ENCODE measurements around the gene LPP. TPM values are rescaled to one million over a fixed set of nuclear protein-coding genes. Genes with fewer than 3 reads are reported as not detected.

Gene LPP
- polyA plus RNA-seq, 1 experiment = 60.0 TPM

- ChIA-PET POLR2A (interaction anchor here (0.5 kb wide), 1 partner anchor 61 kb away, joined by 14 read pairs; no protein-coding TSS in a partner anchor), CTCF (interaction anchor here (0.8 kb wide), 1 partner anchor 469 kb away, joined by 4 read pairs; no protein-coding TSS in a partner anchor)
- no peak for TF ChIP-seq CTCF (IDR thresholded peaks at IDR 0.05; ENCODE audit: insufficient read depth, low read depth, low read length)
- H3K36me3 ChIP-seq (ENCODE audit: control insufficient read depth, insufficient read depth, low read length) = no peaks in the 10 kb centered on the region
- H3K27me3 ChIP-seq (ENCODE audit: control insufficient read depth, insufficient read depth, low read length) = no peaks in the 10 kb centered on the region
- no peak overlapping the region for H3K4me3 ChIP-seq (ENCODE audit: low read depth, low read length)
- no peak for DNase-seq (ENCODE audit: low read depth)
Measured at GRCh38 chr3:188209740-188210139, 55.8 kb downstream of the LPP start.

- Histone ChIP-seq H3K4me3 (ENCODE audit: low read depth, low read length) (no peak overlapping the region), H3K27me3 (ENCODE audit: control insufficient read depth, insufficient read depth, low read length) (no peaks in the 10 kb centered on the region), H3K36me3 (ENCODE audit: control insufficient read depth, insufficient read depth, low read length) (no peaks in the 10 kb centered on the region)
- no peak for TF ChIP-seq CTCF (IDR thresholded peaks at IDR 0.05; ENCODE audit: insufficient read depth, low read depth, low read length)
- no peak for DNase-seq (ENCODE audit: low read depth)
- ChIA-PET CTCF (interaction anchor here (1.0 to 1.4 kb wide), 2 partner anchors 11 to 20 kb away, joined by 3 read pairs; no protein-coding TSS in a partner anchor), POLR2A (no interaction called here)
Measured at GRCh38 chr3:188211476-188211875, 57.5 kb downstream of the LPP start.

- Histone ChIP-seq H3K4me3 (ENCODE audit: low read depth, low read length) (no peak overlapping the region), H3K27me3 (ENCODE audit: control insufficient read depth, insufficient read depth, low read length) (no peaks in the 10 kb centered on the region), H3K36me3 (ENCODE audit: control insufficient read depth, insufficient read depth, low read length) (no peaks in the 10 kb centered on the region)
- TF ChIP-seq CTCF (IDR thresholded peaks at IDR 0.05; ENCODE audit: insufficient read depth, low read depth, low read length) = no peak
- CTCF ChIA-PET = interaction anchor here (1.0 kb wide), 1 partner anchor 19 kb away, joined by 3 read pairs; no protein-coding TSS in a partner anchor
- no peak for DNase-seq (ENCODE audit: low read depth)
- POLR2A ChIA-PET = no interaction called here
Measured at GRCh38 chr3:188212308-188212969, 58.5 kb downstream of the LPP start.

- Histone ChIP-seq H3K4me3 (ENCODE audit: low read depth, low read length) (no peak overlapping the region), H3K36me3 (ENCODE audit: control insufficient read depth, insufficient read depth, low read length) (no peaks in the 10 kb centered on the region), H3K27me3 (ENCODE audit: control insufficient read depth, insufficient read depth, low read length) (no peaks in the 10 kb centered on the region)
- ChIA-PET POLR2A (interaction anchor here (0.6 kb wide), 1 partner anchor 404 kb away, joined by 3 read pairs; no protein-coding TSS in a partner anchor), CTCF (no interaction called here)
- no peak for TF ChIP-seq CTCF (IDR thresholded peaks at IDR 0.05; ENCODE audit: insufficient read depth, low read depth, low read length)
- DNase-seq (ENCODE audit: low read depth) = no peak
Measured at GRCh38 chr3:188214442-188214841, 60.5 kb downstream of the LPP start.

GRCh38 chr3:188215129-188215528, 61.2 kb downstream of the LPP start:
- no peaks in the 10 kb centered on the region for H3K36me3 ChIP-seq (ENCODE audit: control insufficient read depth, insufficient read depth, low read length)
- ChIA-PET POLR2A (no interaction called here), CTCF (no interaction called here)
- no peak for DNase-seq (ENCODE audit: low read depth)
- no peak overlapping the region for H3K4me3 ChIP-seq (ENCODE audit: low read depth, low read length)
- H3K27me3 ChIP-seq (ENCODE audit: control insufficient read depth, insufficient read depth, low read length) = no peaks in the 10 kb centered on the region
- TF ChIP-seq CTCF (IDR thresholded peaks at IDR 0.05; ENCODE audit: insufficient read depth, low read depth, low read length) = no peak
